Keratinocyte (primary cell): Measurements from ENCODE around the gene PCCA.

Experiments
- CTCF ChIP-seq, 3 experiments: IDR thresholded peaks in 1 of 3; conservative IDR thresholded peaks in 1 of 3; optimal IDR thresholded peaks in 1 of 3; 2 replicates in 2 of 3; 3 replicates in 1 of 3; pipeline versions ENCODE3 to v1.5.1; 2011; ENCODE audit warnings: low read length in 3 of 3, mild to moderate bottlenecking in 3 of 3, moderate library complexity in 2 of 3, control low read depth in 1 of 3, inconsistent platforms in 1 of 3; ENCODE audit not compliant: insufficient read depth in 2 of 3; ENCODE audit errors: extremely low read depth in 1 of 3
- EZH2 ChIP-seq: IDR thresholded peaks from one replicate; pipeline ENCODE4 v1.6.1; 2012; ENCODE audit warnings: inconsistent platforms, mild to moderate bottlenecking, low read length, moderate library complexity

DNA sequence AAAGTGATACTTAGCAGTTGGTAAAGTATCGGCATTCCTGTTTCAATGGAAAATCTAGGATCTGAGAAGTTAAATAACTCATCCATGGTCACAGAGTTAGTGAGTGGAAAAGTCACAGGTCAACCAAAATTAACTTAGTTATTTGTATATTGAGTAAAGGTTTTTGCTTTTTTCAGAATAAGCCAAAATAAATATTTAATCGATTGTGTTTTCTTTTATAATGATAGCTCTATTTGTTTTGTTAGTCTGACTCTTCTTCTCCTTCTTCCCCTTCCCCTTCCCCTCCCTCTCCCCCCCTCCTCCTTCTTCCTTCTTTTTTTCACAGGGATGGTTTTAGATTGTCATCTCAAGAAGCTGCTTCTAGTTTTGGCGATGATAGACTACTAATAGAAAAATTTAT is 173.5 kb downstream of the PCCA start:
- TF ChIP-seq EZH2, result no peak
- TF ChIP-seq CTCF (optimal IDR thresholded peaks at IDR 0.05 in 1 of 3, IDR thresholded peaks at IDR 0.05 in 1 of 3, conservative IDR thresholded peaks at IDR 0.05 in 1 of 3; ENCODE audit: extremely low read depth in 1 of 3, insufficient read depth in 2 of 3, low read length in 3 of 3), result no peak
